Keratinocyte (primary cell): Measurements from ENCODE around the gene ITGAD. TPM values are rescaled to one million over a fixed set of nuclear protein-coding genes. Genes with fewer than 3 reads are reported as not detected.

Source experiments
- DNase-seq: peaks from one replicate; pipeline ENCODE4 v3.0.0-alpha.2; 2011; ENCODE audit warnings: low read depth, missing footprints, low spot score
- FAIRE-seq: peaks from 2 replicates; lab custom pipeline; 2011; peaks lifted over from hg19 to GRCh38; lab: Jason Lieb, UNC
- H2AFZ ChIP-seq: 2 replicates; pipeline ENCODE4 v1.6.0; 2012; ENCODE audit warnings: low read length, control low read depth, inconsistent platforms; ENCODE audit not compliant: control insufficient read depth
- H3K27ac ChIP-seq: 2 replicates; pipeline ENCODE4 v1.5.1; 2011; ENCODE audit warnings: low read length; ENCODE audit not compliant: control insufficient read depth, insufficient read depth
- H3K27me3 ChIP-seq: 3 replicates; pipeline ENCODE4 v1.6.0; 2011; ENCODE audit warnings: low read length; ENCODE audit not compliant: control insufficient read depth, insufficient read depth; ENCODE audit errors: extremely low read depth
- H3K36me3 ChIP-seq, 2 experiments: 2 replicates in 1 of 2; 3 replicates in 1 of 2; pipeline ENCODE4 v1.5.1; 2011; ENCODE audit warnings: low read length in 2 of 2, mild to moderate bottlenecking in 1 of 2; ENCODE audit not compliant: control insufficient read depth in 2 of 2, insufficient read depth in 2 of 2; ENCODE audit errors: extremely low read depth in 1 of 2
- H3K4me1 ChIP-seq: 3 replicates; pipeline ENCODE4 v1.5.1; 2011; ENCODE audit warnings: low read length; ENCODE audit not compliant: control insufficient read depth, insufficient read depth; ENCODE audit errors: extremely low read depth
- H3K4me2 ChIP-seq: 3 replicates; pipeline ENCODE4 v1.6.0; 2011; ENCODE audit warnings: low read depth, low read length; ENCODE audit not compliant: control insufficient read depth, insufficient read depth; ENCODE audit errors: extremely low read depth
- H3K4me3 ChIP-seq, 3 experiments: fragments of 200-600 bp in 1 of 3; sonication (generic) in 1 of 3; 2 replicates in 2 of 3; 3 replicates in 1 of 3; pipeline ENCODE4 v1.5.1; 2011 to 2016; ENCODE audit warnings: low read length in 3 of 3, mild to moderate bottlenecking in 3 of 3, control low read depth in 2 of 3, inconsistent platforms in 1 of 3, low read depth in 1 of 3, mixed read lengths in 1 of 3, mixed run types in 1 of 3, moderate library complexity in 1 of 3; ENCODE audit not compliant: control insufficient read depth in 2 of 3, insufficient read depth in 2 of 3; ENCODE audit errors: extremely low read depth in 1 of 3
- H3K79me2 ChIP-seq: 2 replicates; pipeline ENCODE4 v1.6.0; 2012; ENCODE audit warnings: low read length; ENCODE audit not compliant: control insufficient read depth, insufficient read depth
- H3K9ac ChIP-seq: 3 replicates; pipeline ENCODE4 v1.6.0; 2011; ENCODE audit warnings: low read length; ENCODE audit not compliant: control insufficient read depth, insufficient read depth; ENCODE audit errors: extremely low read depth
- H3K9me1 ChIP-seq: 3 replicates; pipeline ENCODE4 v1.6.0; 2011; ENCODE audit warnings: low read length; ENCODE audit not compliant: control insufficient read depth, insufficient read depth; ENCODE audit errors: extremely low read depth
- H3K9me3 ChIP-seq: 2 replicates; pipeline ENCODE4 v1.5.1; 2012; ENCODE audit warnings: low read depth, low read length; ENCODE audit not compliant: control insufficient read depth
- H4K20me1 ChIP-seq: 3 replicates; pipeline ENCODE4 v1.6.0; 2011; ENCODE audit warnings: low read length; ENCODE audit not compliant: control insufficient read depth, insufficient read depth; ENCODE audit errors: extremely low read depth
- EZH2 ChIP-seq: IDR thresholded peaks from one replicate; pipeline ENCODE4 v1.6.1; 2012; ENCODE audit warnings: inconsistent platforms, mild to moderate bottlenecking, low read length, moderate library complexity
- dilution Hi-C: fragments of 300-500 bp; cut with MboI; formaldehyde crosslinking; loops from one replicate; pipeline ENCODE4 v1.7.0; 2020; ENCODE audit warnings: low sequenced_read_pairs; ENCODE audit not compliant: extremely low pct_ligation_motif_present
- polyA plus RNA-seq, 5 experiments: library from polyadenylated mRNA; depleted of rRNA in 3 of 5; stranded (reverse) in 3 of 5; stranded (forward) in 1 of 5; unstranded in 1 of 5; fragments of >200 nt; gene quantifications; 1 replicate in 1 of 5; 2 replicates in 3 of 5; 3 replicates in 1 of 5; pipeline versions ENCODE4 v1.2.1 to v1.2.3, GENCODE V29; 2011 to 2012; ENCODE audit warnings: missing spikeins in 2 of 5, low read depth in 1 of 5, low replicate concordance in 1 of 5
- TF ChIP-seq, protein P1 (sequence below), 3 experiments: IDR thresholded peaks in 1 of 3; conservative IDR thresholded peaks in 1 of 3; optimal IDR thresholded peaks in 1 of 3; 2 replicates in 2 of 3; 3 replicates in 1 of 3; pipeline versions ENCODE3 to v1.5.1; 2011; ENCODE audit warnings: low read length in 3 of 3, mild to moderate bottlenecking in 3 of 3, moderate library complexity in 2 of 3, control low read depth in 1 of 3, inconsistent platforms in 1 of 3; ENCODE audit not compliant: insufficient read depth in 2 of 3; ENCODE audit errors: extremely low read depth in 1 of 3

ITGAD gene
- polyA plus RNA-seq, 1 donor (not counting 4 experiments of a cell fraction or from before 2014, with no cell fraction given), result not detected

DNA sequence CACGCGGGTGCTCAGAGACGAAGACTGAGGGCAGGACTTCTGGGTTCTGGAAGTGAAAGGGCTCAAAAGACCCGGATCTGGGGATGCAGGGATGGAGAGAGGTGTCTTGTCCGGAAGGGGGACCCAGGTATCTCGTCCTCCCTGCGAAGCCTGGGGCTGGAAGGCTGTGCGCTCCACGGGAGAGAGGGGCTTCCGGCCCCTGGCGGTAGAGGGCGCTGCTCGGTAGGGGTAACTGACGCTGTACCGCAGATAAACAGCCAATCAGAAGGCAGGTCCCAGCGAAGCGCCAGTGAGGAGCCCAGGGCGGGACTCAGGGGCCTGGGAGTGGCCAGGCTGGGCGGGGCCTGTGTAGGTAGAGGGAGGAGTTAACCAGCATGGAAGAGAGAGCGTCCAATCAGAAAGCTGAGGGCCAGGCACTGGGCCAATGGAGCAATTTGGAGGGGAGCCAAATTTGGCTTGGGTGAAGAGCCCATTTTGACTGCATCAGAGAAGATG lies 79.6 kb downstream of the ITGAD start:
- FAIRE-seq, result peak; percentile 32
- dilution Hi-C loops, result no loop called here
- H3K9me1 ChIP-seq, result no peaks in the 10 kb centered on the region
- H3K36me3 ChIP-seq, result peaks cover 0 to 3% of the 10 kb centered on the region in 2 experiments
- no peaks in the 10 kb centered on the region for H3K79me2 ChIP-seq
- peak overlapping the region; percentile 74 for H3K9ac ChIP-seq
- no peak for TF ChIP-seq EZH2
- TF ChIP-seq, protein P1, sequence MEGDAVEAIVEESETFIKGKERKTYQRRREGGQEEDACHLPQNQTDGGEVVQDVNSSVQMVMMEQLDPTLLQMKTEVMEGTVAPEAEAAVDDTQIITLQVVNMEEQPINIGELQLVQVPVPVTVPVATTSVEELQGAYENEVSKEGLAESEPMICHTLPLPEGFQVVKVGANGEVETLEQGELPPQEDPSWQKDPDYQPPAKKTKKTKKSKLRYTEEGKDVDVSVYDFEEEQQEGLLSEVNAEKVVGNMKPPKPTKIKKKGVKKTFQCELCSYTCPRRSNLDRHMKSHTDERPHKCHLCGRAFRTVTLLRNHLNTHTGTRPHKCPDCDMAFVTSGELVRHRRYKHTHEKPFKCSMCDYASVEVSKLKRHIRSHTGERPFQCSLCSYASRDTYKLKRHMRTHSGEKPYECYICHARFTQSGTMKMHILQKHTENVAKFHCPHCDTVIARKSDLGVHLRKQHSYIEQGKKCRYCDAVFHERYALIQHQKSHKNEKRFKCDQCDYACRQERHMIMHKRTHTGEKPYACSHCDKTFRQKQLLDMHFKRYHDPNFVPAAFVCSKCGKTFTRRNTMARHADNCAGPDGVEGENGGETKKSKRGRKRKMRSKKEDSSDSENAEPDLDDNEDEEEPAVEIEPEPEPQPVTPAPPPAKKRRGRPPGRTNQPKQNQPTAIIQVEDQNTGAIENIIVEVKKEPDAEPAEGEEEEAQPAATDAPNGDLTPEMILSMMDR (optimal IDR thresholded peaks at IDR 0.05 in 1 of 3, IDR thresholded peaks at IDR 0.05 in 1 of 3, conservative IDR thresholded peaks at IDR 0.05 in 1 of 3; ENCODE audit: extremely low read depth in 1 of 3, insufficient read depth in 2 of 3, low read length in 3 of 3), result peak; percentile 72 to 83 (median 80)
- H3K4me2 ChIP-seq, result peak overlapping the region; percentile 84
- no peak overlapping the region for H3K27ac ChIP-seq
- no peaks in the 10 kb centered on the region for H3K27me3 ChIP-seq
- H3K9me3 ChIP-seq, result no peaks in the 10 kb centered on the region
- H3K4me1 ChIP-seq, result peaks cover 5% of the 10 kb centered on the region
- peak; percentile 75 for DNase-seq
- no peaks in the 10 kb centered on the region for H4K20me1 ChIP-seq
- H2AFZ ChIP-seq, result peak overlapping the region; percentile 85
- peak overlapping the region; percentile 52 to 73 (median 65) for H3K4me3 ChIP-seq

DNA sequence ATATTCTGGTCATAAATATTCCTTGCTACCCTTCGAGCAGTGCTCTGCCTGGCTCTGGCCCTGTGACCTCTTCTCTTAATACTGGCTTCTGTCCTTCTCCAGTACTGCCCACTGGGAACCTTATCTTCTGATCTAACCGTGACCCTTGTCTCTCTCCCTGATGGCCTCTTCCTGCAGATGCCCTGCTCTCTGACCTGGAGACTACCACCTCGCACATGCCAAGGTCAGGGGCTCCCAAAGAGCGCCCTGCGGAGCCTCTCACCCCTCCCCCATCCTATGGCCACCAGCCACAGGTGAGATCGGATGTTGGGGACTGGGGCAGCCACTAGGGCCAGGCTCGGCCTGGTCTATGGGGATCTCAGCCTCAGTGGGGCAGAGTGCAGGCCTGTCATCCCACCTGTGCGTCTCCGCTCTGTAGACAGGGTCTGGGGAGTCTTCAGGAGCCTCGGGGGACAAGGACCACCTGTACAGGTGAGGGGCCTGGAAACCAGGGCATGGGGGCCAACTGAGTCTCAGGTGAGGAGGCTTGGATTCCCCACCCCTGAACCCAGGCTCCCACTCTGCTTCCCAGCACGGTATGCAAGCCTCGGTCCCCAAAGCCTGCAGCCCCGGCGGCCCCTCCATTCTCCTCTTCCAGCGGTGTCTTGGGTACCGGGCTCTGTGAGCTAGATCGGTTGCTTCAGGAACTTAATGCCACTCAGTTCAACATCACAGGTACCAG lies 80.3 kb downstream of the ITGAD start:
- H3K4me1 ChIP-seq, result peaks cover 5% of the 10 kb centered on the region
- FAIRE-seq (no peak), DNase-seq (no peak)
- no peaks in the 10 kb centered on the region for H3K9me1 ChIP-seq
- H3K9me3 ChIP-seq, result no peaks in the 10 kb centered on the region
- no peak overlapping the region for H3K4me3 ChIP-seq
- H3K4me2 ChIP-seq, result no peak overlapping the region
- no peaks in the 10 kb centered on the region for H3K27me3 ChIP-seq
- H4K20me1 ChIP-seq, result no peaks in the 10 kb centered on the region
- H3K9ac ChIP-seq, result no peak overlapping the region
- dilution Hi-C loops, result no loop called here
- TF ChIP-seq, protein P1 (optimal IDR thresholded peaks at IDR 0.05 in 1 of 3, IDR thresholded peaks at IDR 0.05 in 1 of 3, conservative IDR thresholded peaks at IDR 0.05 in 1 of 3; ENCODE audit: extremely low read depth in 1 of 3, insufficient read depth in 2 of 3, low read length in 3 of 3), result no peak
- TF ChIP-seq EZH2, result no peak
- H3K27ac ChIP-seq, result no peak overlapping the region
- H3K36me3 ChIP-seq, result peaks cover 0 to 3% of the 10 kb centered on the region in 2 experiments
- H3K79me2 ChIP-seq, result no peaks in the 10 kb centered on the region
- no peak overlapping the region for H2AFZ ChIP-seq
